Tibial nerve (tissue), 4 donors: ENCODE data around the gene CWC25. TPM values are rescaled to one million over a fixed set of nuclear protein-coding genes. Genes with fewer than 3 reads are reported as not detected.

ENCODE experiments used
- DNase-seq, 2 donors: peaks; one replicate each; pipeline ENCODE4 v3.0.0-alpha.2; 2019; ENCODE audit warnings: low spot score in 2 of 2
- H3K27ac ChIP-seq, 4 donors: fragments of 200-600 bp; sonication (generic) in 3 of 4; one replicate each; pipeline ENCODE4 v1.5.1; 2017 to 2019; ENCODE audit warnings: mild to moderate bottlenecking in 1 of 4
- H3K27me3 ChIP-seq, 2 donors: fragments of 200-600 bp; sonication (generic) in 1 of 2; one replicate each; pipeline versions ENCODE4 v1.5.1 to v1.6.0; 2017 to 2019
- H3K36me3 ChIP-seq, 3 donors: fragments of 200-600 bp; sonication (generic); one replicate each; pipeline ENCODE4 v1.5.1; 2018 to 2019
- H3K4me1 ChIP-seq, 4 donors: fragments of 200-600 bp; sonication (generic) in 3 of 4; one replicate each; pipeline ENCODE4 v1.5.1; 2017 to 2019
- H3K4me3 ChIP-seq, 4 donors: fragments of 200-600 bp; sonication (generic) in 3 of 4; one replicate each; pipeline ENCODE4 v1.5.1; 2017 to 2019; ENCODE audit warnings: mild to moderate bottlenecking in 1 of 4, moderate library complexity in 1 of 4
- H3K9me3 ChIP-seq, 4 donors: fragments of 200-600 bp; sonication (generic) in 3 of 4; one replicate each; pipeline ENCODE4 v1.5.1; 2017 to 2019
- CTCF ChIP-seq, 5 experiments: fragments of 200-600 bp in 3 of 5; fragments of 450-650 bp in 2 of 5; sonication (generic) in 3 of 5; IDR thresholded peaks; one replicate each; pipeline ENCODE4 v1.5.1; 2016 to 2019; ENCODE audit warnings: antibody characterized with exemption in 5 of 5, mild to moderate bottlenecking in 3 of 5, moderate library complexity in 2 of 5
- EP300 ChIP-seq, 2 donors: sonication (generic); formaldehyde crosslinking; IDR thresholded peaks; one replicate each; pipeline ENCODE4 v1.6.1; 2017; ENCODE audit warnings: antibody characterized with exemption in 2 of 2, mild to moderate bottlenecking in 1 of 2
- POLR2A ChIP-seq, 2 donors: fragments of 450-650 bp; IDR thresholded peaks; one replicate each; pipeline ENCODE4 v1.6.1; 2017; ENCODE audit warnings: antibody characterized with exemption in 2 of 2, mild to moderate bottlenecking in 2 of 2, moderate library complexity in 2 of 2
- WGBS, 2 donors: methylation state at CpG; one replicate each; pipeline ENCODE4 v1.1.5; 2018; 5-methylcytosine and 5-hydroxymethylcytosine counted together
- total RNA-seq, 4 donors: library from RNA; depleted of rRNA; stranded (reverse); fragments of >200 nt; gene quantifications; one replicate each; pipeline ENCODE4 v1.1.0, GENCODE V29; 2016

The CWC25 gene
- total RNA-seq, 4 donors from 2014 or later, result 19.0 to 43.3 (median 24.9) TPM

GRCh38 chr17:38809828-38810227 is 15.3 kb downstream of the CWC25 start:
- H3K9me3 ChIP-seq, result no peaks in the 10 kb centered on the region
- H3K36me3 ChIP-seq, result peaks cover 2 to 100% (median 52%) of the 10 kb centered on the region in 3 donors
- no peaks in the 10 kb centered on the region for H3K4me1 ChIP-seq
- H3K27ac ChIP-seq, result no peak overlapping the region
- TF ChIP-seq EP300 (IDR thresholded peaks at IDR 0.05) (no peak), CTCF (IDR thresholded peaks at IDR 0.05) (no peak), POLR2A (IDR thresholded peaks at IDR 0.05) (no peak)
- no peaks in the 10 kb centered on the region for H3K27me3 ChIP-seq
- H3K4me3 ChIP-seq, result no peak overlapping the region
- 89 to 96% methylated on average over 7 of the region's 7 CpGs for WGBS, 2 donors
- no peak for DNase-seq

GRCh38 chr17:38800237-38800760 is 24.8 kb downstream of the CWC25 start:
- peak overlapping the region; percentile 83 to 98 (median 89) for H3K4me3 ChIP-seq
- peaks cover 0 to 50% (median 10%) of the 10 kb centered on the region in 3 donors for H3K36me3 ChIP-seq
- WGBS, 2 donors, result 16 to 20% methylated on average over 14 of the region's 14 CpGs
- no peaks in the 10 kb centered on the region for H3K27me3 ChIP-seq
- TF ChIP-seq POLR2A (IDR thresholded peaks at IDR 0.05) (no peak), CTCF (IDR thresholded peaks at IDR 0.05) (no peak), EP300 (IDR thresholded peaks at IDR 0.05) (no peak)
- H3K9me3 ChIP-seq, result no peaks in the 10 kb centered on the region
- H3K27ac ChIP-seq, result peak overlapping the region; percentile 93 to 100 (median 99)
- H3K4me1 ChIP-seq, result peaks cover 0 to 39% (median 23%) of the 10 kb centered on the region in 4 donors
- DNase-seq, result no peak

- Histone ChIP-seq H3K27ac (peak within 1 kb of the TSS; percentile 93 to 100 (median 99)), H3K27me3 (no peaks in the 10 kb centered on the region), H3K4me3 (peak within 1 kb of the TSS; percentile 83 to 98 (median 89)), H3K36me3 (peaks cover 0 to 44% (median 10%) of the 10 kb centered on the region in 3 donors), H3K9me3 (no peaks in the 10 kb centered on the region), H3K4me1 (peaks cover 0 to 42% (median 23%) of the 10 kb centered on the region in 4 donors)
- WGBS, 2 donors, result 0 to 1% methylated on average over 22 to 29 of the region's 76 CpGs
- TF ChIP-seq CTCF (IDR thresholded peaks at IDR 0.05), result peak in 2 of 5 experiments; percentile 32 to 40
- TF ChIP-seq EP300 (IDR thresholded peaks at IDR 0.05), result peak in 1 of 2 donors; percentile 85
- TF ChIP-seq POLR2A (IDR thresholded peaks at IDR 0.05), result peak in 1 of 2 donors; percentile 18
- peak; percentile 88 to 89 for DNase-seq
Measured at GRCh38 chr17:38799501-38800236, 25.5 kb downstream of the CWC25 start, which contains the start of gene PIP4K2B. TSS of gene PIP4K2B (minus strand) at chr17:38799556. CDS start at chr17:38799424, 132 bp downstream.

- peaks cover 0 to 42% (median 23%) of the 10 kb centered on the region in 4 donors for H3K4me1 ChIP-seq
- DNase-seq, result peak; percentile 9 to 13
- peak overlapping the region; percentile 93 to 100 (median 99) for H3K27ac ChIP-seq
- H3K36me3 ChIP-seq, result peaks cover 0 to 36% (median 5%) of the 10 kb centered on the region in 3 donors
- peak in 1 of 2 donors; percentile 33 for TF ChIP-seq EP300 (IDR thresholded peaks at IDR 0.05)
- peak in 1 of 2 donors; percentile 9 for TF ChIP-seq POLR2A (IDR thresholded peaks at IDR 0.05)
- no peak for TF ChIP-seq CTCF (IDR thresholded peaks at IDR 0.05)
- peak overlapping the region; percentile 83 to 98 (median 89) for H3K4me3 ChIP-seq
- H3K27me3 ChIP-seq, result no peaks in the 10 kb centered on the region
- WGBS, 2 donors, result 0 to 1% methylated on average over 28 to 35 of the region's 53 CpGs
- H3K9me3 ChIP-seq, result no peaks in the 10 kb centered on the region
Measured at GRCh38 chr17:38798614-38799500, 26.3 kb downstream of the CWC25 start.
